Activated CD4-positive, alpha-beta T cell treated with anti-CD3 and anti-CD28 coated beads for 36 hours (primary cell): ENCODE measurements around the gene EPB41L4A. TPM values are rescaled to one million over a fixed set of nuclear protein-coding genes. Genes with fewer than 3 reads are reported as not detected.

Experiments
- ATAC-seq: fragments of 200-7000 bp; cut with Tn5 transposase; one replicate; pipeline ENCODE4 v1.10.0; 2021; ENCODE audit warnings: mild to moderate bottlenecking, moderate library complexity
- CTCF ChIA-PET: fragments of 350-600 bp; sonication (Branson Sonifier 250); formaldehyde crosslinking; loops from one replicate; lab custom pipeline; 2021; ENCODE audit warnings: antibody characterized with exemption; lab: Charles Lee
- POLR2A ChIA-PET: fragments of 350-600 bp; sonication (Branson Sonifier 250); formaldehyde crosslinking; loops from one replicate; lab custom pipeline; 2021; ENCODE audit warnings: antibody characterized with exemption, inconsistent platforms; lab: Charles Lee
- DNase-seq: peaks from one replicate; pipeline ENCODE4 v3.0.0-alpha.2; 2020
- H3K27ac Mint-ChIP-seq: one replicate; pipeline ENCODE4 v1.8.0; 2021; ENCODE audit warnings: mixed read lengths
- H3K27me3 Mint-ChIP-seq: one replicate; pipeline ENCODE4 v1.8.0; 2021; ENCODE audit warnings: mixed read lengths
- H3K36me3 Mint-ChIP-seq: one replicate; pipeline ENCODE4 v1.8.0; 2021; ENCODE audit warnings: low read depth, mixed read lengths
- H3K4me1 Mint-ChIP-seq: one replicate; pipeline ENCODE4 v1.8.0; 2021; ENCODE audit warnings: mixed read lengths
- H3K4me3 Mint-ChIP-seq: one replicate; pipeline ENCODE4 v1.8.0; 2021; ENCODE audit warnings: mild to moderate bottlenecking, moderate library complexity, mixed read lengths
- H3K9me3 Mint-ChIP-seq: one replicate; pipeline ENCODE4 v1.8.0; 2021; ENCODE audit warnings: low read depth, mixed read lengths
- intact Hi-C, 2 experiments: fragments of 100-400 bp; cut with DNase I in 1 of 2; cut with micrococcal nuclease in 1 of 2; formaldehyde crosslinking; loops; one replicate each; pipeline versions ENCODE4 v1.14.2 to v1.15.1; 2022 to 2024; cut with DNase I, micrococcal nuclease
- total RNA-seq, 2 experiments: library from RNA; stranded (reverse); gene quantifications; one replicate each; pipeline ENCODE4 v1.2.3, GENCODE V29; 2021

EPB41L4A gene
- total RNA-seq, 2 experiments from 2014 or later: 0.05 to 0.28 TPM

DNA sequence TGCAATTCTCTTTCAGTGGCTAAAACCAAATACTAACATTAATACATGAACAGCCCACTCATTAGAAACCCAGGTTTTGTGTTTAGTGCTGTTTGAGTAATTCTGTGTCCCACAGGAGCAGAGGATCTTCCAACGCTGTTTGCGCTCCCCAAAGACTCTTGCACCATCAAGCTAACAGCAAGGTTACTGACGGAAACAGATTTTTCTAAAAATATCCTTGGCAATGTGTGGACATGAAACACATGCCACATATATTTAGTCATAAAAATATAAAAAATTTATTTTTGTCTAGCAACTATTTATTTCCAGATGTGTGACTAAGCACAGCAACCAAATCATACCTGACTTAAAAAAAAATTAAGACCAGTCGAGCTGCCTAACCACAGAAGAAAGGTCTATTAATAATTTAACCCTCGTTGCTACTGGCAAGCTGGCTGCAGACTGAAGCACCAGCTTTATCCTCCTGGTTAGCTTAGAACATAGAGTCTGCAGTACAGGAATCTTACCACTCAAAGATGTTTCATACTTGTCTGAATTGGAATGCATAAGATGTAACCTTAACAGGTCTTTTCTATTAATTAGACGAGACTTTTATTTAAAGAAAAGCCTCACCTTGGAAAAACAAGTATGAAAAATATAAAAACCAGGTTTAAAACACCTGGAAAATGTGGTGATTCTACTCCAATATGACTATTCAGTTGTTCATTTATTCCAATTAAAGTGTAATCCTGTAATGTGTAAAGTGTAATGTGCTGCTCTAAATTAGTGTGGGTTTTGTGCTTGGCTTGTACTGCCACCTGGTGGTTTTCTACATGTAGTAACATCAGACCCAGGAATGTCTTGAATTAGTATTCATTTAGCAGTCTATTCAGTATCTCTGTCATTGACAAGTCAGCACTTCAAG, 272.5 kb downstream of the EPB41L4A start:
- Mint-ChIP-seq H3K9me3 (no peaks in the 10 kb centered on the region), H3K36me3 (no peaks in the 10 kb centered on the region), H3K4me3 (no peak overlapping the region), H3K27me3 (peaks cover 4% of the 10 kb centered on the region), H3K4me1 (no peaks in the 10 kb centered on the region), H3K27ac (no peak overlapping the region)
- intact Hi-C loops: loop anchor here (1.0 to 10.0 kb wide), 10 partner anchors 292 to 1392 kb away; no protein-coding TSS in a partner anchor
- DNase-seq (peak; percentile 73), ATAC-seq (peak; percentile 96)
- ChIA-PET POLR2A (no interaction called here), CTCF (interaction anchor here (0.6 to 2.0 kb wide), 8 partner anchors 10 to 861 kb away, joined by 3 to 12 read pairs (median 4); no protein-coding TSS in a partner anchor)

- Mint-ChIP-seq H3K36me3 (no peaks in the 10 kb centered on the region), H3K27me3 (peaks cover 11% of the 10 kb centered on the region), H3K27ac (no peak overlapping the region), H3K9me3 (no peaks in the 10 kb centered on the region), H3K4me1 (no peaks in the 10 kb centered on the region), H3K4me3 (no peak overlapping the region)
- ChIA-PET CTCF (interaction anchor here (0.6 to 0.8 kb wide), 2 partner anchors 94 to 593 kb away, joined by 3 read pairs; no protein-coding TSS in a partner anchor), POLR2A (no interaction called here)
- DNase-seq (no peak), ATAC-seq (no peak)
- intact Hi-C loops: loop anchor here in 1 of 2 experiments (10.0 kb wide), 2 partner anchors 289 to 1389 kb away; no protein-coding TSS in a partner anchor
Observed at GRCh38 chr5:112143690-112144089, 275.4 kb downstream of the EPB41L4A start.

DNA sequence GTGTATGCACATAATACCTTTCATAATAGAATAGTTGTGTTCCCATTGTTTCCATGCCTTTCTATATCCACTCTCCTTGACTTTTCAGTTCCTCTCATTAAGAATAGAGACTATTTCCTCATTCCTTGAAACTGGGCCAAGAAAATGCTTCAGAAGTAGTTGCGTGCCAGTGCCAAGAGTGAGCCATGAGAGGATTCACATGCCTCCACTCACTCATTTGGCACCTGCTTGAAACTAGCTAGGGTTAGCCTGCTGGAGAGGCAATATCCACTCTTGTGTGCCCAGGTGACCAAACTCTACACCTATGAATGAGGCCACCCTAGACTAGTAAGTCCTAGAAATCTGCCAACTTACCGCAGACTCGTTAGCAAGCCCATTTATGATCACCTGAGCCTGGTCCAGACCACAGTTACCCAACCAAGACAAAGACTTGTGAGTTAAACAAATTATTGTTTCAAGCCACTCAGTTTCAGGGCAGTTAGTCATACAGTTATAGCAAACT, 276.3 kb downstream of the EPB41L4A start:
- ATAC-seq: no peak

DNA sequence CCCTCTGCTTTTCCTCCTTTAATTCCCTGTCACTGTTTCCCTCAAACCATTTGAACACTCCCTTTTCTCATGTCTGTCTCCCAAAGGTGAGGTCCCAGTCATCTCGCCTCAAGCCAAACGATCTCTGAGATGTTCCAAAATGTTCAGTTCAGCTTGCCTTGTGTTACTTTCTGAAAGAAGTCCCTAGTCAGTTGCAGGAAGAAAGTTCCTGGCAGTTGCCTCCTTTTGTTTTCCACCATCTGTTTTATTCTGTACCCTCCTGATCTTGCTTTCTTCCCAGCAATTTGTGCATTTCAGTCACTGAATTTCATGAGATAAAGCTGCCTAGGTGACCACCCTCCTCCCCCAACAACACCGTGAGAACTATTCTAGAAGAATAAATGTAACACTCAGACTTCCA, 277.5 kb downstream of the EPB41L4A start:
- Mint-ChIP-seq H3K9me3 (no peaks in the 10 kb centered on the region), H3K4me1 (no peaks in the 10 kb centered on the region), H3K27ac (no peak overlapping the region), H3K36me3 (no peaks in the 10 kb centered on the region), H3K27me3 (peaks cover 9% of the 10 kb centered on the region), H3K4me3 (no peak overlapping the region)
- DNase-seq: no peak
- POLR2A ChIA-PET: no interaction called here
- CTCF ChIA-PET: interaction anchor here (0.6 kb wide), 1 partner anchor 591 kb away, joined by 3 read pairs; no protein-coding TSS in a partner anchor
- ATAC-seq: no peak
- intact Hi-C loops: loop anchor here in 1 of 2 experiments (10.0 kb wide), 2 partner anchors 287 to 1387 kb away; no protein-coding TSS in a partner anchor

More for the DNA sequence above, 276.3 kb downstream of the EPB41L4A start:
- Mint-ChIP-seq H3K36me3 (no peaks in the 10 kb centered on the region), H3K27me3 (peaks cover 11% of the 10 kb centered on the region), H3K4me1 (no peaks in the 10 kb centered on the region), H3K27ac (no peak overlapping the region), H3K9me3 (no peaks in the 10 kb centered on the region), H3K4me3 (no peak overlapping the region)
- ChIA-PET POLR2A (no interaction called here), CTCF (interaction anchor here (0.6 kb wide), 1 partner anchor 93 kb away, joined by 3 read pairs; no protein-coding TSS in a partner anchor)
- DNase-seq: no peak
- intact Hi-C loops: loop anchor here in 1 of 2 experiments (10.0 kb wide), 2 partner anchors 288 to 1388 kb away; no protein-coding TSS in a partner anchor

DNA sequence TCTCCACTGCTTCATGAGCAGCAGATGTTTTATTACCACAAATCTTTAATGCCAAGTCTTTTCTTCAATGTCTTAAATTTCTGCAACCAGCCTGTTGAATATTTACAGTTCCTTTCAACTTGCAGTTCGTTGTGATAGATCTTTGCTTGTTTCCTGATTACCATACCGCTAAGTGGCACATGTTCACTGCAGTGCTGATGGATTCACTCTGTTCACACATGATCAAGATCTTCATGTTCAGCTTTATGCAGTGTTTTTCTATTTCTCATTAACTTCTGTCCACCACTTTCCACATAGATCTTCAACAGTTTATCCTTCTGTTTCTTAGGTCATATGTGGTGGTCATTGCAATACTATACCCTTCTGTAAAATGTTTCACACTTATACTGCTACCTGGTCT, 280.6 kb downstream of the EPB41L4A start:
- Mint-ChIP-seq H3K9me3 (no peaks in the 10 kb centered on the region), H3K27ac (no peak overlapping the region), H3K36me3 (no peaks in the 10 kb centered on the region), H3K27me3 (peaks cover 9% of the 10 kb centered on the region), H3K4me3 (no peak overlapping the region), H3K4me1 (no peaks in the 10 kb centered on the region)
- DNase-seq: no peak
- no peak for ATAC-seq
- ChIA-PET POLR2A (no interaction called here), CTCF (interaction anchor here (0.6 to 1.2 kb wide), 2 partner anchors 21 to 793 kb away, joined by 3 read pairs; no protein-coding TSS in a partner anchor)
- intact Hi-C loops: no loop called here

- ATAC-seq: no peak
- intact Hi-C loops: no loop called here
- Mint-ChIP-seq H3K9me3 (no peaks in the 10 kb centered on the region), H3K4me3 (no peak overlapping the region), H3K27me3 (peaks cover 11% of the 10 kb centered on the region), H3K36me3 (no peaks in the 10 kb centered on the region), H3K27ac (no peak overlapping the region), H3K4me1 (no peaks in the 10 kb centered on the region)
- ChIA-PET CTCF (interaction anchor here (0.6 kb wide), 1 partner anchor 487 kb away, joined by 3 read pairs; no protein-coding TSS in a partner anchor), POLR2A (interaction anchor here (0.7 kb wide), 1 partner anchor 477 kb away, joined by 3 read pairs; no protein-coding TSS in a partner anchor)
- DNase-seq: no peak
Observed at GRCh38 chr5:112136773-112137172, 282.3 kb downstream of the EPB41L4A start.

DNA sequence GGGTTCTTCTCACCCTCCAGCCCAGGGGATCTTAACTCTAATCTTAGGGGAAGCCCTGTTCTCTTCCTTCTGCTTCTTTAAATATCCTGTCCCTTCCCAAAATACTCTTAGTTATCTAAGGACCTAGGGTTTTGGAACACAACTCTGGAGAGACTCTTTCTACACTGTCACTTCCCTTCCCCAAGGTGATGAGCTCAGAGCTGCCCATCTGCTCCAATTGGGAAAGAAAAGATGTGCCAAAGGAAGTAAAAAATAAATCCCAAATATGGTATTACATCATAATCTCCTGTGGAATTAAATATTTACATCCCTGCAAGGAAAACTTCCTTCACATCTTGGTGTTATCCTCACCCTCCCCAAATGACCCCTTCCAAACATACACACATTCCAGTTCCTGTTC, 291.2 kb downstream of the EPB41L4A start:
- Mint-ChIP-seq H3K27me3 (peaks cover 12% of the 10 kb centered on the region), H3K27ac (no peak overlapping the region), H3K4me1 (no peaks in the 10 kb centered on the region), H3K4me3 (no peak overlapping the region), H3K36me3 (no peaks in the 10 kb centered on the region), H3K9me3 (no peaks in the 10 kb centered on the region)
- CTCF ChIA-PET: no interaction called here
- POLR2A ChIA-PET: no interaction called here
- intact Hi-C loops: no loop called here
- DNase-seq (no peak), ATAC-seq (no peak)

DNA sequence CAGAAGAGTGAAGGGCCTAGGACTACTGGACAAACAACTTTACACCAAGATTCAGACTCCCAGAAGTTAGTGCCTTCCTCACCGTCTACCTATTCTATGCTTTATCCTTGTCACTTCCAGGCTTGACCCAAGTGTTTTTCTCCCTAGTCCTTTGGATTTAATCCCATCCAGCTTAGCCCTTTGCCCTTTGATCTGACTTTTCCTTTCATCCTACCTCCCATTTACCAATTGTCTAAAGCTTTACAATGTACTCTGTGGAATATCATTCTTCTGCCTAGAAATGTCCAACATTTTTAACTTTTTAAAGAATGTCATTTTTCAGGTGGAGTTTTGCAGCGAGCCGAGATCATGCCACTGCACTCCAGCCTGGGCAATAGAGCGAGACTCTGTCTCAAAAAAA, 292.1 kb downstream of the EPB41L4A start:
- H3K4me3 Mint-ChIP-seq: no peak overlapping the region
- CTCF ChIA-PET: no interaction called here
- H3K27me3 Mint-ChIP-seq: peaks cover 13% of the 10 kb centered on the region

DNA sequence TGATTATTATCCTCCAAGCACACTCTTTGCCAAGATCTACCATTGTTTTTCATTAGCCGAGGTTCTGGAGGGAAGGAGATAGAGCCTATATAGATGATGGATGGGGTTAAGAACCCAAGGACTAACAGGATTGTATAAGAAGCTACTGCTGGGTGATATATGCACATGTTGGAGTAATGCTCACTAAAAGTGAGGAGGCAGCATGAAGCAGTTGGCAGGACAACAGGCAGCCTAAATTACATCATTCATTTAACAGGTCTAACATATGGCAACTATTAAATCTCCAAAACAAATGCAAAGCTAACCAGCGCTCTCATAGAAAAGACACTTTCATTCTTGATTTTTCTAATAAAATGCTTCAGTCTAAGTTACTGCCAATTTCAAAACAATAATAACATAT, 293.2 kb downstream of the EPB41L4A start:
- Mint-ChIP-seq H3K27me3 (peaks cover 18% of the 10 kb centered on the region), H3K27ac (no peak overlapping the region), H3K9me3 (peaks cover 6% of the 10 kb centered on the region), H3K4me1 (no peaks in the 10 kb centered on the region), H3K36me3 (no peaks in the 10 kb centered on the region), H3K4me3 (no peak overlapping the region)
- intact Hi-C loops: no loop called here
- DNase-seq (no peak), ATAC-seq (no peak)
- POLR2A ChIA-PET: no interaction called here
- CTCF ChIA-PET: no interaction called here

More for the DNA sequence above, 292.1 kb downstream of the EPB41L4A start:
- ATAC-seq (no peak), DNase-seq (no peak)
- POLR2A ChIA-PET: no interaction called here
- intact Hi-C loops: no loop called here
- no peaks in the 10 kb centered on the region for H3K36me3 Mint-ChIP-seq
- no peak overlapping the region for H3K27ac Mint-ChIP-seq
- H3K9me3 Mint-ChIP-seq: no peaks in the 10 kb centered on the region
- no peaks in the 10 kb centered on the region for H3K4me1 Mint-ChIP-seq

DNA sequence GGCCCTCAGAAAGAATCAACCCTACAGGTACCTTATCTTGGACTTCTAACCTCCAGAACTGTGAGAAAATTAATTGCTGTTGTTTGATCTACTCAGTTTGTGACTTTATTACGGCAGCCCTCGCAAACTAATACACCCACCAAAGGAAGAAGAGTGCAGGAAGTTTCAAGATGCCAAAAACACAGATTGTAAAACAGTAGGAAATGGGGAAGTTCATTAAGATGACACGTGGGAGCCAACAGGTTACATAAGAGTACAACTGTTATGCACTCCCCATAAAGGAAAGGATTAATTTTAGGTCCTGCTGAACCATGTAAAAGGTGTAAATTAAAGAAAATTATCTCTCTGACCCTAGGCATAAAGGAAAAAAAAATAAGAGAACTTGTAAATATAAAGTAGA, 294.3 kb downstream of the EPB41L4A start:
- intact Hi-C loops: no loop called here
- H3K27me3 Mint-ChIP-seq: peaks cover 24% of the 10 kb centered on the region
- H3K27ac Mint-ChIP-seq: no peak overlapping the region
- no peaks in the 10 kb centered on the region for H3K36me3 Mint-ChIP-seq
- H3K4me1 Mint-ChIP-seq: no peaks in the 10 kb centered on the region
- no peak for ATAC-seq
- H3K4me3 Mint-ChIP-seq: no peak overlapping the region
- POLR2A ChIA-PET: no interaction called here
- no peak for DNase-seq
- CTCF ChIA-PET: no interaction called here
- peaks cover 10% of the 10 kb centered on the region for H3K9me3 Mint-ChIP-seq

GRCh38 chr5:112123086-112123485, 296.0 kb downstream of the EPB41L4A start:
- H3K9me3 Mint-ChIP-seq: peaks cover 10% of the 10 kb centered on the region
- DNase-seq (no peak), ATAC-seq (no peak)
- H3K4me3 Mint-ChIP-seq: no peak overlapping the region
- ChIA-PET POLR2A (no interaction called here), CTCF (no interaction called here)
- intact Hi-C loops: no loop called here
- no peak overlapping the region for H3K27ac Mint-ChIP-seq
- no peaks in the 10 kb centered on the region for H3K4me1 Mint-ChIP-seq
- no peaks in the 10 kb centered on the region for H3K36me3 Mint-ChIP-seq
- peaks cover 24% of the 10 kb centered on the region for H3K27me3 Mint-ChIP-seq
